NCI-H526 (cell line): Measurements from ENCODE around the gene SCYGR1.
"Not testable (repeated sequence)": the region's sequence is repeated elsewhere in the genome, so short reads cannot be mapped to it uniquely, and the experiment has no call there.

Experiments used
- DNase-seq, 2 experiments: peaks; one replicate each; lab custom pipeline; 2025; lab: John Stamatoyannopoulos, UW

SCYGR1 gene

DNA sequence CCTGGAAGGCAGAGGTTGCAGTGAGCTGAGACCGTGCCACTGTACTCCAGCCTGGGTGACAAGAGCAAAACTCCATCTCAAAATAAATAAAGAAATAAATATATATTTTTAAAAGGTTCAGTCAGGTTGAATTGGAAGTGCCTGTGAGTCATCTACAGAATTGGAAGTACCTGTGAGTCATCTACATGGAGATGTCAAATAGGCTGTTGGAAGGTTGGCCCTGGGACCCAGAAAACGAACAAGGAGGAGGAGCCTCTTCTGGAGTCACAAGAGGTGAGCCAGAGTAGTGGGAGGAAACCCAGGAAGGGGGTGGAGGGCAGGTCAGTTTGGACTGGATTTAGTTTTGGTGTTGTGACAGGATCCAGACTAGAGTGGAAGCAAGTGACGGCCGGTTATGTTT, 15.2 kb upstream of the SCYGR1 start:
- no peak for DNase-seq

- no peak for DNase-seq
Measured at GRCh38 chr2:227402321-227402720, 14.6 kb upstream of the SCYGR1 start.

- no peak for DNase-seq
Measured at GRCh38 chr2:227401550-227401949, 13.8 kb upstream of the SCYGR1 start.

DNA sequence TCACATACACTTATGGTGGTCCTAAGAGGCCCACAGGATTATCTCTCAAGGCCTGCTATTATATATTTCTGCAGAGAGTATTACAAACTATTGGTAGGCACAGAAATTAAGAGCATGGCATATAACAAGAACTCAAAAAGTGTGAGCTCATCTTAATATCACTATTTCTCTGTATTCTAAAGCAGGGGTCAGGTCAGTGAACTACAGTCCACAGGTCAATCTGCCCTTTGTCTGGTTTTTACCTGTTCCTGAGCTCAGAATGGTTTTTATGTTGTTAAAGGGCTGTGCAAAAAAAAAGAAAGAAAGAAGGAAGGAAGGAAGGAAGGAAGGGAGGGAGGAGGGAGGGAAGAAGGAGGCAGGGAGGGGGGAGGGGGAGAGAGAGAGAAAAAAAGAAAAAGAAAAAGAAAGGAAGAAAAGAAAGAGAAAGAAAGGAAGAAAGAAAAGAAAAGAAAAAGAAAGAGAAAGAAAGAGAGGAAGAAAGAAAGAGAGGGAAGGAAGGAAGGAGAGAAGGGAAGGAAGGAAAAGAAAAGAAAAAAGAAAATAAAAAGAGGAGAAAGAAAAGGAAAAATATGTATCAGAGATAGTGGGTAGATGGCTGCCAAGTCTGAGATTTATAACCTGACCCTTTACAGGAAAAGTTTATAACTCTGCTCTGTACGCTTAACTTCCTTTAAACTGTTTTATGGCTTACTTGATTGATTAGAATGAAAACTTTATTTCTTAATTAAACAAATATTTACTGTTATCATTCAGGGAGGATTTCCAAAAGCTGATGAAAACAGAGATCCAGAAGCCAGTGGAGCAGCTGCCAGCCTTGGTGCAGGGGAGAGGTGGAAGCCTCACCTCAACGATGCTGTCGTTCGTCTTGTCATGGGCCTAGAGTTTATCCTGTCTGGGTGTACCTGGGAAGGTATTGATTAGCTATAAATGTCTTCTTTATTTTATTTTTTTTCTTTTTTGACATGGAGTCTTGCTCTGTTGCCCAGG, 11.2 kb upstream of the SCYGR1 start:
- no peak for DNase-seq

- DNase-seq, result no peak
Measured at GRCh38 chr2:227397562-227397961, 9.8 kb upstream of the SCYGR1 start.

GRCh38 chr2:227395556-227395955, 7.8 kb upstream of the SCYGR1 start:
- DNase-seq, result no peak

GRCh38 chr2:227394401-227394800, 6.7 kb upstream of the SCYGR1 start:
- no peak for DNase-seq

DNA sequence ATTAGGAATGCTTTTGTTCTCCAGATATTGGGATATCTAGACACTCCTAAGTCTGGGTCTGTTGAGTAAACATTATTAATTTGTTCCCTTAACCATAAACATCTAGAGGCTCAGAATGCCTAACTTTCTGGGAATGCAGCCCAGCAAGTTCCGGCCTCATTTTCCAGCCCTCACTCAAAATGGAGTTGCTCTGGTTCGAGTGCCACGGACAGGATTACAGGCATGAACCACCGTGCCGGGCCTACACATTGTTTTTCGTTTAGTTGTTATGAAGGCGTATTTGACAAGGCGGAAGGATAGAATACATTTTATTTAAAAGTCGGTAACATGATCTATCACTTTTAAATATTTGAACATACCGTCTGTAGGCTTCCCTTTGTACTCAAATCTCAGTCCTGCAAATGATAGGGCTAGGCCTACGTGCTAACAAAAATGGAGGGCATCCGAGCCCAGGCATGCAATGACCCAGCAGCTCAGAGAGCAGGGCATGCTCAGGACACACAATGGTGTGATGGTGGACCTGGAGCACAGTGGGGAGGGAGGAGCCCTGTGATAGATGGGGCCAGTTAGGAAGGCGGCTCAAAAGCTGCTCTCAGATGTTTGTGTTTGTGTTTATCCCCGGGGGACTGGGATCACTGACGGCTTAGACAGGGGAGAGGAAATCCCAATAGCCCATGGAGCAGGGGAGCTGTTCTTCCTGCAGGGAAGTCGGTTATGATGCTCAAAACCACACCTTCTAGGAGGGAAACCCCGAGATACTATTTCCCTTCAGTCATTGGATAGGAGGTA, 2.9 kb upstream of the SCYGR1 start:
- no peak for DNase-seq

DNA sequence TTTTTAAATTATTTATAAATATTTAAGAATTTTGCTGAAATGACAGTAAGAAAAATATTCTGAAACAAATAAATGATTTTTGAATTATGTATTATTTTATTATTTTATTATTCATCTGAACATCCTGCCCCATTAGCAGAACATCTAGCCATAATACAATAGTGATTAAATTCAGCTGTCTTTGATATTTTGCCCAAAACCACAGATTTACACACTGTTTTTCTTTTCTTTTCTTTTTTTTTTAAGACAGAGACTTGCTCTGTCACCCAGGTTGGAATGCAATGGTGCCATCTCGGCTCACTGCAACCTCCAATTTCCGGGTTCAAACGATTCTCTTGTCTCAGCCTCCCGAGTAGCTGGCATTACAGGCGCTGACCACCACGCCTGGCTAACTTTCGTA, 1.9 kb upstream of the SCYGR1 start:
- no peak for DNase-seq

DNA sequence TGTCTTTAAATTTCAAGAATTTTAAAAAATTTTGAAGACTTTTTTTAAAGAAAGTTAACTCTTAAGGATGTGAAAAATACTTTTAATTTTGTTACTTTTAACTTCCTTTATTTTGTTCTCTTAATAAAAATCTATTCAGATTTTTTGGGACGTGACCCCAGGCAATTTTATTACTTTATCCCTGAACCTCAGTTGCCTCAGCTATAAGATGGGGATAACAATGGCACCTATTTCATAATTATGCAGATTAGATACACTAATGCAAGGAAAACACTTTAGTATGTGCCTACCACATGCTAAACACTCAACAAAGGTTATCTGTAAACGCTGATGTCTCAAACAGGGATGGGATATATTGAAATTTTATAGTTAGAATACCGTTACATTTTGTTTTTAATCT, 1.5 kb upstream of the SCYGR1 start:
- DNase-seq, result no peak

DNA sequence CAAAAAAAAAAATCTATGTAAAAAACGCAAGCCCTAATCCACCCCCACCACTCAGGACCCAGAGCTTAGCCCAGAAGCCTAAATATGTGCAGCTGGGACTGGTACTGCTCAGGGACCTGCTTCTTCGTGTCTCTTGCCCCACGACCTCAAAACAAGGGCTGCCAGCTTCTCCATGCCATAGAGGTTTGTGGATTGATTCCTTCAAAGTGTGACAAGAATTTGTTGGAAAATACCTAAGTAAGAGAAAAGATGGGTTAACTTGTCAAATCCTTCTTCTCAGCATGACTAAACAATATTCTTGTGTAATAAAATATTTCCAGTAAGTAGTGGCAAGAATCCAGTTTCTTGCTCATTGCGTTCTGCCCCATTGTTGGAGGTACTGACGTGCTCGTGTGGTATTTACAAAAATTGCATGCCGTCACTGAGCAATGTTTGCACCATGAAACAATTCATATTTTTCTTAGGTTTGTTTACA, 825 bp upstream of the SCYGR1 start:
- no peak for DNase-seq

DNA sequence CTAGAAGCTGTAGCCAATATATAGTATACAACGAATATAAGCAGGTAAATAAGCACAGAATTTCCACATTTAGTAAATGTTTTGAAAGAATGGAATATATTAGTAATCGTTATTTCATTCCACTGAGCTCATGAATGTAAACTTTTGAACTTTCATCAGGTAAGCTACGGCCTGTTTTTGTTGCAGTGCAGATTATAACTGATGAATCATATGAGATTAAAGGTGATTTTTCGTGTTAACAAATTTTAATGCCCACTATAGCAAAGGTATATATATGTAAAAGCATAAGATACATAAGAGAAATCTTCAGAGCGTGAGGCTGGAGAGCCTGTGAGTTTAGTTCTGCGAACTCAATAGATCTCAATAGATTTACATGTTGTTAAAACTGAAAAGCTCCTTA, 1.1 kb downstream of the SCYGR1 start:
- no peak for DNase-seq

DNA sequence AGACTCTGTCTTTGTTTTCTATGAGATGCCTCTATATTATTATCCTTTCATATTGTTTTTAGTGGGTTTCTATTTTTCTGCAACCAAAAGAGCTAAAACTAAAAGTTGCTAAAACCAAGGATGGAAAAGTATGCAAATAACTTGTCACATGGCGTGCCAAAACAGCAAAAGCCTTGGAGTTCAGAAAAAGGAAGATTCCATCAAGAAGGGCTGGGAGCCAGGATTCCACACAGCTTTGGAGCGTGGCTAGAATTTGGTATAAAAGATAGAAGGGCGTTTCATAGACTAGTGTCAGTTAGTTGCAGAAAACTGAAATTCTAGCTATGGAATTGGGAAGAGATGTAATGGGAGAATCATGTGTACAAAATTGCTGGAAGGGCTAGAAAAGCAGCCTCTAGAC, 4.1 kb downstream of the SCYGR1 start:
- no peak for DNase-seq

GRCh38 chr2:227382241-227382835, 5.4 kb downstream of the SCYGR1 start:
- not testable (repeated sequence) for DNase-seq

GRCh38 chr2:227379095-227379494, 8.7 kb downstream of the SCYGR1 start, which contains the start of gene TM4SF20:
Gene TM4SF20, minus strand, starts transcription at chr2:227379306. Its CDS starts 38 bp downstream, at chr2:227379268.
- no peak for DNase-seq

DNA sequence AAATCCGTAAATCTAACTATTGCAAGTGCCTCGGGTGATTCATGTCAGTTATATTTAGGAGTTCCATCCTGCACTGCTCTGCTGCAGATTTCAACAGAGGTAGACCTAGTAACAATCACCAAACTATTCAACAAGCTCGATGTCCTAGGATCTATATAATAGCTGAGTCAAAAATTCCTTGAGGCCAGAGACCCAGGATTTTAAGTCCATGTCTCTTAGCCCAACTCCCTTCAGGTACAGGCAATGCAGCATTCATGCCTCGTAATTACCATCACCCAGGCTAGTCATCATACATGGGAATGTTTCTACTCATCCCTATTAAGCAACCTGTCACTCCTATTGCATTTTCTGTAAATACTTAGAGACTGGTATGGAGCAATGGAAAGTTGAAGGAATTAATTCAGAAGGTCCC, 9.4 kb downstream of the SCYGR1 start:
- no peak for DNase-seq

- no peak for DNase-seq
Measured at GRCh38 chr2:227377467-227378351, 10.0 kb downstream of the SCYGR1 start.

- peak in 1 of 2 experiments; percentile 25 for DNase-seq
Measured at GRCh38 chr2:227376656-227377396, 10.9 kb downstream of the SCYGR1 start.

DNA sequence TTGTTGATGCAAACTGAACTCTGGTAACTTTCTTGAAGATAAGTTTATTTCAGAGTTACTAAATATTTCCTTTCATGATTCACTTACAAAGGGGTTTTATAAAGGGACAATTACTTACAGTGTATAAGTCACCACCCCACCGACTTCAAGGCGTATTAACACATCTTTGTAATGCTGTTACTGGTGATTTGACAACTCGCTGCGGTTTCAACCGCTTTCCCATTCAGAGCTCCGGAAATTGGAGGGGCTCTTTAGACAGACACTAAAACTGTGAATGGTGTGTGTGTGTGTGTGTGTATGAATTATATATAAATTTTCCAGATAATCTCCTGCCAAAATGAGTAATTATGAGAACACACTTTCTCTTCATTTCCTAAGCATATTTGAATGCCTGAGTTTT, 13.6 kb downstream of the SCYGR1 start:
- DNase-seq, result no peak

- no peak for DNase-seq
Measured at GRCh38 chr2:227373389-227373788, 14.4 kb downstream of the SCYGR1 start.
